Right atrium auricular region (tissue), 2 donors: ENCODE data around the gene ENDOU. TPM values are rescaled to one million over a fixed set of nuclear protein-coding genes. Genes with fewer than 3 reads are reported as not detected.

ENCODE experiments used
- DNase-seq: peaks from one replicate; pipeline ENCODE4 v3.0.0-alpha.2; 2019; ENCODE audit warnings: low spot score
- H3K27ac ChIP-seq, 2 donors: fragments of 200-600 bp; sonication (generic); 1 replicate in 1 of 2; 2 replicates in 1 of 2; pipeline ENCODE4 v1.5.1; 2016 to 2019
- H3K27me3 ChIP-seq, 2 donors: fragments of 200-600 bp; sonication (generic); one replicate each; pipeline versions ENCODE4 v1.5.1 to v1.6.0; 2017 to 2019
- H3K36me3 ChIP-seq: fragments of 200-600 bp; sonication (generic); one replicate; pipeline ENCODE4 v1.5.1; 2016
- H3K4me1 ChIP-seq, 2 donors: fragments of 200-600 bp; sonication (generic); one replicate each; pipeline versions ENCODE4 v1.5.1 to v1.6.0; 2017 to 2019
- H3K4me3 ChIP-seq, 2 donors: fragments of 200-600 bp; sonication (generic); 1 replicate in 1 of 2; 2 replicates in 1 of 2; pipeline ENCODE4 v1.5.1; 2017 to 2019; ENCODE audit warnings: mild to moderate bottlenecking in 1 of 2, moderate library complexity in 1 of 2
- H3K9me3 ChIP-seq, 2 donors: fragments of 200-600 bp; sonication (generic); one replicate each; pipeline ENCODE4 v1.5.1; 2019
- total RNA-seq, 2 donors: library from RNA; depleted of rRNA; stranded (reverse); fragments of >200 nt; gene quantifications; one replicate each; pipeline ENCODE4 v1.1.0, GENCODE V29; 2016
- TF ChIP-seq, protein P1 (sequence below), 2 donors: fragments of 200-600 bp; sonication (generic); IDR thresholded peaks; one replicate each; pipeline ENCODE4 v1.5.1; 2019; ENCODE audit warnings: antibody characterized with exemption in 2 of 2

ENDOU gene
- total RNA-seq, 2 donors from 2014 or later = 0.55 to 2.1 TPM

DNA sequence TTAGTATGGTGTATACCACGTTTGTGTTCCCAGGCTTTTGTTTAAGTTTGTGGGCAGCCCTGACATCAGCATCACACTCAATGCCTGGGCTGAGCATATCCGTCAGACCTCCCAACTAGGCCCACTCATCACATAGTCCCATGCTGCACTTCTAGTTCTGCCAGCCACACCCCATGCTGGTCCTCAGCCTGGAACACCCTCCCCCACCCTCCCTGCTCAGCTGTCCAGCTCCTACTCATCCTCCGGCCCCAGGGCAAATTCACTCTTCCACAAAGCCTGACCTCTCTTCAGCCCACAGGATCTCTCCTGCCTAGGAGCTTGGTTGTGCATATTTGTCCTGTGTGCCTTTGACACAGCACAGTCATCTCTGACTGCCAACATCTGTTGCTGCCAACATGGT is 3.9 kb upstream of the ENDOU start:
- Histone ChIP-seq H3K27me3 (no peaks in the 10 kb centered on the region), H3K36me3 (no peaks in the 10 kb centered on the region), H3K27ac (peak overlapping the region; percentile 61 to 80), H3K4me3 (no peak overlapping the region), H3K9me3 (no peaks in the 10 kb centered on the region), H3K4me1 (peaks cover 0 to 34% of the 10 kb centered on the region in 2 donors)
- DNase-seq = no peak
- TF ChIP-seq, protein P1, sequence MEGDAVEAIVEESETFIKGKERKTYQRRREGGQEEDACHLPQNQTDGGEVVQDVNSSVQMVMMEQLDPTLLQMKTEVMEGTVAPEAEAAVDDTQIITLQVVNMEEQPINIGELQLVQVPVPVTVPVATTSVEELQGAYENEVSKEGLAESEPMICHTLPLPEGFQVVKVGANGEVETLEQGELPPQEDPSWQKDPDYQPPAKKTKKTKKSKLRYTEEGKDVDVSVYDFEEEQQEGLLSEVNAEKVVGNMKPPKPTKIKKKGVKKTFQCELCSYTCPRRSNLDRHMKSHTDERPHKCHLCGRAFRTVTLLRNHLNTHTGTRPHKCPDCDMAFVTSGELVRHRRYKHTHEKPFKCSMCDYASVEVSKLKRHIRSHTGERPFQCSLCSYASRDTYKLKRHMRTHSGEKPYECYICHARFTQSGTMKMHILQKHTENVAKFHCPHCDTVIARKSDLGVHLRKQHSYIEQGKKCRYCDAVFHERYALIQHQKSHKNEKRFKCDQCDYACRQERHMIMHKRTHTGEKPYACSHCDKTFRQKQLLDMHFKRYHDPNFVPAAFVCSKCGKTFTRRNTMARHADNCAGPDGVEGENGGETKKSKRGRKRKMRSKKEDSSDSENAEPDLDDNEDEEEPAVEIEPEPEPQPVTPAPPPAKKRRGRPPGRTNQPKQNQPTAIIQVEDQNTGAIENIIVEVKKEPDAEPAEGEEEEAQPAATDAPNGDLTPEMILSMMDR (IDR thresholded peaks at IDR 0.05) = no peak

DNA sequence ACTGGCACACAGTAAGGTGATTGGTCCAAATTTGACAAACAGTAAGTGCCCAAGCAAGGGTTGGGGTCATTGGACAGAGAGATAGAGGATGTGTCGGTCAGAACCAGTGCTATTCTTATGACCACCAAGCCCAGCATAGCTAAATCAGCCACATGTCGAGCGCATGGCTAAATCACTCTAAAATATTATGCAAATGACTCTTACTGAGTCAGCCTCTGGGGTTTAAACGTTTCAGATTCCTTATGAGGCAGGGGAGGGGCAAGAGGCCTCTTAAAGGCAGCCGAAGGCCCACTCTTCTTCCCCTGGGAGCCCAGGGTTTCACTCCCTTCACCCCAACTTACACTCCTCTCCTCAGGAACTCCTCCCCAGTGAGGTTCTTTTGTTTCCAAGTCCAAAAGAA is 603 bp upstream of the ENDOU start:
- H3K27me3 ChIP-seq = no peaks in the 10 kb centered on the region
- DNase-seq = no peak
- H3K4me3 ChIP-seq = no peak overlapping the region
- no peaks in the 10 kb centered on the region for H3K36me3 ChIP-seq
- peak overlapping the region in 1 of 2 donors; percentile 13 for H3K27ac ChIP-seq
- H3K9me3 ChIP-seq = no peaks in the 10 kb centered on the region
- TF ChIP-seq, protein P1 (IDR thresholded peaks at IDR 0.05) = no peak
- H3K4me1 ChIP-seq = peaks cover 0 to 32% of the 10 kb centered on the region in 2 donors

DNA sequence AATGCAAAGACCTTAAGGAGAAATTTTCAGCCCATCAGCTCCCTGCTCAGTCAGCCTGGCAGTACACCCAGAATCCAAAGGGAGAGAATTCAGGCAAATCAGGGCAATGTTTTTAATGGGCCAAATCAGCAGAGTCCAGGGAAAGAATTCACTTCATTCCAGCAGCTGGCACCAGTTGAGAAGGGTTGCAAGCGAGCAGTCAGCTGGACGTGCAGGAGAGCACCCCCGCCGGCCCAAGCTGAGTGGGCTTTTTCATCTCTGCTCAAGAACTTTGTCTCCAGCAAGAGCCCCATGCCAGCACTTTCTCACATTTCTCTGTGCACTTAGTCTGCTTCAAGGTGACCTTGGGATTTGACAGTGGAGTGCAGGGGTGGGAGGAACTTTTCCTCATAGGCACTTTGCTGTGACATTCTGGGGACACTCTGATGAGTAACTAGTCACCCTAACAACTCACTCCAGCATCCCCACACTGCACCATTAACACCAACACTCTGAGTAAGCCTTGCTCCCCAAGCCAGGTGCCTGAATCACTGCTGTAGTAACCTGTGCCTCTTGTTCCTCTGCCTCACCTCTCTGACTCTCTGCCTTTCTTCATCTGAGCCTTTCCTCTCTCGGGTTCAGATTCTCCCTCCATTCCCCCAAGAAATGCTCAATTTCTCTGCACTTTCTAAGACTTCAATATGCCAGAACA is 2.2 kb downstream of the ENDOU start:
- H3K27me3 ChIP-seq = no peaks in the 10 kb centered on the region
- H3K27ac ChIP-seq = no peak overlapping the region
- peaks cover 0 to 18% of the 10 kb centered on the region in 2 donors for H3K4me1 ChIP-seq
- no peaks in the 10 kb centered on the region for H3K9me3 ChIP-seq
- no peaks in the 10 kb centered on the region for H3K36me3 ChIP-seq
- TF ChIP-seq, protein P1 (IDR thresholded peaks at IDR 0.05) = no peak
- DNase-seq = no peak
- no peak overlapping the region for H3K4me3 ChIP-seq

DNA sequence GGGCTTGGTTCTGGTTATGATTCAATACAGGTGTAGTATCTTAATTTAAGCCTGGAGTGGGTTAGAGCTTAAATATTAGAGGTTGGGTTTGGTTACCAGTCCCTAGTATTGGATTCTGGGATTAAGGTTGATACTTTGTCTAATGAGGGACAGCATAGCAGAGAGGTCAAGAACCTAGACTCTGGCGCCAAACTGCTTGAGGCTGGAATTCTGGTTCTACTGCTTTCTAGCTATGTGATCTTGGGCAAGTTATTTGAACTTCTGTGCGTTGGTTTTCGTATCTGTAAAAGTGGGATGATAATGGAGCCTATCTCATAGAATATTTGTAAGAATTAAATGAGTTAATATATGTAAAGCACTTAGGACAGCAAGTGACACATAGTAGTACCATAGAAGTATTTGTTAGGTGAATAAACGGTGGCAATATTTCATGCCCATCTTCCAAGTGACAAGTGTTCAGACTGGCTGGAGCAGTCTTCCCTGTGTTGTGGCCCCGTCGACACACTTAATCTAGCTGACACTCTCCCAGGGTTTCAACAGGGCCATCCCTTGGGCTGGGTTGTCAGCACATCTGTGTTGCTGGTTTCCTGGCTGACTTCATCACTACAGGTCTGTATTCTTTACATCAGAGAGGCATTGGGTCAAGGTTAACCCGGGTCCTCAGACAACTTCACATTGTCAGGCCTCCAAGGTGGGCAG is 3.0 kb downstream of the ENDOU start:
- Histone ChIP-seq H3K4me3 (no peak overlapping the region), H3K4me1 (peaks cover 0 to 26% of the 10 kb centered on the region in 2 donors), H3K36me3 (no peaks in the 10 kb centered on the region), H3K9me3 (no peaks in the 10 kb centered on the region), H3K27me3 (no peaks in the 10 kb centered on the region), H3K27ac (no peak overlapping the region)
- TF ChIP-seq, protein P1 (IDR thresholded peaks at IDR 0.05) = no peak
- DNase-seq = no peak

DNA sequence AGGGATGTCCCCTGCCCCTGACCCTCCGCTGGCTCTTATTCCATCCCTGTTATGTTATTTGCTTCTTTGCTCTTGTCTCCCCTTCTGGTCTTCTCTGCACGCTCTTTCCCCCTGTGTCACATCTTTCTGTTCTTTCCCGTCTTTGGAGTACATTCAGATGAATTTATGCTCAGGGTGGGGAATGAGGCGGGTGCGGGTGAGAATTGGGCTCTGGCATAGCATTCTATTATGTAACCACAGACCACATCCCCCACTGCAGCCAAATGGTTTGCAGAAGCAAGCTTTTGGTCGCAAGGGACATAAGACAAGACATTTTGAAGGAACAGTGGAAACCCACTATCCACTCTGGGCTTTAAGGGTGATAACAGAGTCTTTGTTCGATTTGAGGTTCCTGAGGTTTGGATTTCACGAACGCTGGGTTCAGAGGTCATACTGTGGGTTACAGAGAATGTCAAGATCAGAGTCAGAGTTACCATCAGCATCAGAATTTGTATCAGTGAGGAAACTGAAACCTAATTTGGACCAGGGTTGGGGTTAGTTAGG is 3.8 kb downstream of the ENDOU start:
- DNase-seq = peak; percentile 42
- H3K27me3 ChIP-seq = no peaks in the 10 kb centered on the region
- H3K4me3 ChIP-seq = no peak overlapping the region
- TF ChIP-seq, protein P1 (IDR thresholded peaks at IDR 0.05) = no peak
- H3K27ac ChIP-seq = no peak overlapping the region
- H3K36me3 ChIP-seq = no peaks in the 10 kb centered on the region
- H3K9me3 ChIP-seq = no peaks in the 10 kb centered on the region
- peaks cover 0 to 34% of the 10 kb centered on the region in 2 donors for H3K4me1 ChIP-seq
